Stimulated activated CD4-positive, alpha-beta T cell treated with anti-CD3 and anti-CD28 coated beads, Interleukin-4, amount 100 ng/mL, for 4 hours (primary cell): ENCODE results near the gene UTP3.
A peak's percentile ranks its signal among the peaks of the same experiment; 100 is the strongest.
"Not testable (repeated sequence)": the region's sequence is repeated elsewhere in the genome, so short reads cannot be mapped to it uniquely, and the experiment has no call there.

Experiments used
- DNase-seq, 2 experiments: peaks; one replicate each; pipeline ENCODE4 v3.0.0-alpha.2; 2020

The UTP3 gene

DNA sequence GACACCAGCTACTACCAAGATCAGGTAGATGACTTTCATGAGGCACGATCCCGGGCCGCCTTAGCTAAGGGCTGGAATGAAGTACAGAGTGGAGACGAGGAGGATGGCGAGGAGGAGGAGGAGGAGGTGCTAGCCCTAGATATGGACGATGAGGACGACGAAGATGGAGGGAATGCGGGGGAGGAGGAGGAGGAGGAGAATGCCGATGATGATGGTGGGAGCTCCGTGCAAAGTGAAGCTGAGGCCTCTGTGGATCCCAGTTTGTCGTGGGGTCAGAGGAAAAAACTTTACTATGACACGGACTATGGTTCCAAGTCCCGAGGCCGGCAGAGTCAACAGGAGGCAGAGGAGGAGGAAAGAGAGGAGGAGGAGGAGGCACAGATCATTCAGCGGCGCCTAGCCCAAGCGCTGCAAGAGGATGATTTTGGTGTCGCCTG, 481 bp downstream of the UTP3 start:
- peak in 1 of 2 experiments; percentile 23 for DNase-seq

DNA sequence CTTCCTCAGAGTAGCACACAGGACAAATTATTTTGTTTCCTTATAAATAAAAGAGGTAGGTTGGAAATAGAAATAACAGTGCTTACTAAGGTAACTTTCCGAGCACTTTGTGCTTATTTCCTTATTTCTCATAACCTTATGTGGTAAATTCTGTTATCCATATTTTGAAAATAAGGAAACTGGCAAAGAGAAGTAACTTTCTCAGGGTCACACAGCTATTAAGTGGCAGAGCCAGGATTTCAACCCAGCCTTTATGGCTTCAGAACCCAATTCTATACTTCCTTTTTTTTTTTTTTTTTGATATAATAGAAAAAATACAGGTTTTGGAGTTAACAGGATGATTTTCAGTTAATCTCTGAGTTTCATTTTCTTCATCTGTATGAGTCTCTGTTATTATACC, 3.3 kb downstream of the UTP3 start:
- DNase-seq: no peak

GRCh38 chr4:70694633-70695032, 6.3 kb downstream of the UTP3 start:
- not testable (repeated sequence) for DNase-seq

- not testable (repeated sequence) for DNase-seq
Measured at GRCh38 chr4:70698435-70698834, 10.1 kb downstream of the UTP3 start.

GRCh38 chr4:70700712-70701111, 12.4 kb downstream of the UTP3 start:
- DNase-seq: no peak

- no peak for DNase-seq
Measured at GRCh38 chr4:70701271-70701670, 12.9 kb downstream of the UTP3 start.

DNA sequence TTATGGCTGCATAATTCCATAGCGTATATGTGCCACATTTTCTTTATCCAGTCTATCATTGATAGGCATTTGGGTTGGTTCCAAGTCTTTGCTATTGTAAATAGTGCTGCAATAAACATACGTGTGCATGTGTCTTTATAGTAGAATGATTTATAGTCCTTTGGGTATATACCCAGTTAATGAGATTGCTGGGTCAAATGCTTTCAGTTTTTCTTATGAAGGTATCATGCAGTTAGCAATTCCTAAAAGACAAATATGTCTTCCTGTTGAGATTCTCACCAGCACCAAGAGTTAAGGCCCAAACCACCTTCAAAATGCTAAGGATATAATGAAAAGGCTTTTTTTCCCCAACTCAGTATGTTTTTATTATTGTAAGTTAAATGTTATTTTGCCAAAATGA, 14.3 kb downstream of the UTP3 start:
- not testable (repeated sequence) for DNase-seq

- DNase-seq: no peak
Measured at GRCh38 chr4:70703619-70704214, 15.4 kb downstream of the UTP3 start.

DNA sequence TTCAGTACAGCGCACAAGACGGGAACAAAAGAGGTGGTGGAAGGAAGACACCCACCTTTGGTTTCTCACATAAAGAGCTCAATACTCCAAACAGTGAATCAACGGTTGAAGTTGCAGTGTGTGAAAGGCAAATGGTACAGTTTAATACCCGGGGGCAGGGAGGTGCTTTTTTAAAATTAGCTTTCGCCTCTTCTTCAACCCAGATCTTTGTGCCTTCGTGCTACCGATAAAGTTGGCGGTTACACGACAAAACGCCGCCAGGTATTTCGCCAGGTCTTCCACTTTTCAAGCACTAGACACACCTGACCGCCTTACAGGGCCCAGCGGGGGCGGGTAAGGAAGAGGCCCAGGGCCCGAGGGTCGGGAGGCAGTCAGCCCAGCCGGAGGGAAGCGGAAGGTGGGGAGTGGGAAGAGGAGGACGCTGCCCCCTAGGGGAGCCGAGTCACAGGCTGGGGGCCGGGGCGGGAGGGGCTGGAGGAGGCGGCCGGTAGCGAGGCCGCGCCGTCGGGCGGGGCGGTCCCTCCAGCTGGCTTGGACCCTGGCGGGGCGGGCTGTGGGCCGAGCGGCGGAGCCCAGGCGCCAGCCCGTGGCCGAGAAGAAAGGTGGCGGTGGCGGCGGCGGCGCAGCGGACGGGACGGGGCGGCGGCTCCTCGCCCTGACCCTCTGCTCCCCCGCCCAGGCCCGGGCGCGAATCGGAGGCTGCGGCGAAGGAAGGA, 16.0 kb downstream of the UTP3 start:
- peak; percentile 45 for DNase-seq

GRCh38 chr4:70704931-70705182, 16.5 kb downstream of the UTP3 start:
- DNase-seq: peak in 1 of 2 experiments; percentile 20

- DNase-seq: peak; percentile 67 to 68
Measured at GRCh38 chr4:70705183-70706043, 17.1 kb downstream of the UTP3 start.

- DNase-seq: no peak
Measured at GRCh38 chr4:70706044-70706461, 17.7 kb downstream of the UTP3 start.

GRCh38 chr4:70706516-70706915, 18.2 kb downstream of the UTP3 start:
- no peak for DNase-seq

DNA sequence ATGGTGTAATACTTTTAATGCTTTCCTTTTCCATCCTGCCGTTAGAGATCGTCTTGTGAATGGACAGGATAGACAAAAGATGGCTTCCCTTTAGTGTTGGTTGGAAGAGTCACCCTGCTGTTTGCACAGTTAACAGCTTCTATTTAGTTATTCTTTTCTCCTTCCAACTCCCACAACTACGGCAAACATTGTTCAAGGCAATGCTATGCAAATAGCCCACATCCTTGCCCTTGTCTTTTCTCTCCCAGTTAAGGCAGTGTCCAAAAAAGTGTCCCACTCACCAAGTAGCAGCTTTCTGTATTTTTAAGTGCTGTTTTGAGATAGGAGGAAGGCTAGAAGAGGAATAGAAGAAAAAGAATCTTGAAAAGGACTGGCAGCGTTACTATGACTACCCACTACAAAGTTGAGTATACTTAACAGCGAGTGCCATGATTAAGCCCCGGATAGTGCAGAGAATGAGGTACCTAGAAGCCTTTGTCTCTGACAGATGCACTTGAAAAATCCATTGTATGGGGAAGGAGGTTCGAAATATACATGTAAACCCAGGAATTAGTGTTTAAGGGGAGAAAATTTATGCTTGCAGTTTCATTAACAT, 21.4 kb downstream of the UTP3 start:
- no peak for DNase-seq

- no peak for DNase-seq
Measured at GRCh38 chr4:70711599-70711998, 23.3 kb downstream of the UTP3 start.

- no peak for DNase-seq
Measured at GRCh38 chr4:70712150-70712549, 23.8 kb downstream of the UTP3 start.

- DNase-seq: no peak
Measured at GRCh38 chr4:70712604-70713452, 24.5 kb downstream of the UTP3 start.

DNA sequence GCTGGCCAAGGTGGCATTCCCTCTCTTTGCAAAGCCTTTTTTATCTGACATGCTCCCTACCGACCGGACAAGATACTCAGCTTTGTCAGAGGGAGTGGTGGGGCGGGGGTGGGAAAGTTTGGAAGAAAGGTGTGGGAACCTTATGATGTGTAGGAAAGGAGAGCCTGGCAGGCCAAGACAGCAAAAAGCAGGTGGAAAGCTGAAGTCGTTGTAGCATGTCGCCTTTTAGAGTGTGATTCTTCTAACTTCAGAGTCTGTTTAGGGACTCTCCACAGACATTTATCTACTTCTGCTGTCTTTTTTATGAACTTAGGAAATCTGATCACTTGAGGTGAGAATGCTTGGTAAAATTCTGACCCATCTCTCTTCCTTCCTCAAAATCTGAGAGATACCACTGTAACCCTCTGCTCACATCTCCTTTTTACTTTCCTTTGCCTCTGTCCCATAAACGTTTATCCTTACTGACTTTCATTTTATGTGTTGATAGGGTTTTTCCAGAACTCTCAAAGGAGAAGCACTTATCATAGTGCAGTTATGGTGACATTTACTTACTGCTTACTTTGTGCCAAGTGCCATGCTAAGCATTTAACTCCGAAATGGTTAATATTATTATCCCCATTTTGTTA, 25.2 kb downstream of the UTP3 start:
- no peak for DNase-seq

DNA sequence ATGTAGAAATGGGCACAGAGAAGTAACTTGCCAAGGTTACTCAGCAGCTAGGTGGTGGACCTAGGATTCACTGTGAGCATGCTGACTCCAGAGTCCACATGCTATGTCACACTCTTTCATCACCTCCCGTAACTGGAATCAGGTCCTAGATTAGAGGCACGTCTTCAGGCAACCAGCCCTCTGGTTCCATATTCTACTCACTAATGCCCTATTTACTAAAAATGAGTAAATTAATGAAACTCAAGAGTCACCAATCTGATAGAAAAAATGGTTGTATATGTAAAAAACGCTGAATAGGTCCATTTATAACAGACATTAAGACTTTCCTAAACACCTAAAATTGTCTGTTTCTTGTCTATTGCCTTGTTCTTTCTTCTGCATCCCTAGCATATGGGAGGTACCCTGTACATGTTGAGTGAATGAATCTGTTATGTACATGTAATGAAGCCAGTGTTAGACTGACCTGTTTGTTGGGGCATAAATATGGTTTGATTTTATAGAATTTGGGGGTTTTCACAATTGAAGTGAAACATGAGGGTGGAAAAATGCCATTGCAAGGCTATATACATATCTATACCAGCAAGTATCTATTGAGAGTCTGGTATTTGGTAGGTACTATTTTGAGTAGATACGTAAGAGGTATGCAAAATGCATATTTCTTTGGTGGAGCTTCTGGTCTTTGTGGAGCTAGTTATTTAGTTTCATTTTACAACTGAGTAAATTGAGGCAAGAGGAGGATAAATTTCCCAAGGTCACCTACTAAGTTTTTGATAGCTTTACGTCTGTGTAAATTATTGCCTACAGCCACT, 26.0 kb downstream of the UTP3 start:
- no peak for DNase-seq

GRCh38 chr4:70715097-70715496, 26.8 kb downstream of the UTP3 start:
- DNase-seq: no peak
